Measurements from ENCODE around the gene LHFPL3. TPM values are rescaled to one million over a fixed set of nuclear protein-coding genes. Genes with fewer than 3 reads are reported as not detected.

LHFPL3 gene
- polyA plus RNA-seq, 1 donor from 2014 or later: 5.6 TPM

GRCh38 chr7:104480529-104480928 lies 152.1 kb downstream of the LHFPL3 start:
- no peak for TF ChIP-seq TAF1 (IDR thresholded peaks at IDR 0.05; ENCODE audit: low read depth)
- TF ChIP-seq EZH2 (IDR thresholded peaks at IDR 0.05; ENCODE audit: borderline replicate concordance, insufficient read depth, low read length, poor library complexity, severe bottlenecking): no peak
- TF ChIP-seq MXI1 (conservative IDR thresholded peaks at IDR 0.05; ENCODE audit: poor library complexity, severe bottlenecking): no peak
- TF ChIP-seq SMC3 (conservative IDR thresholded peaks at IDR 0.05; ENCODE audit: poor library complexity): no peak
- no peak for TF ChIP-seq RAD21 (conservative IDR thresholded peaks at IDR 0.05)
- TF ChIP-seq CTCF (IDR thresholded peaks at IDR 0.05; ENCODE audit: poor library complexity, severe bottlenecking): no peak
- no peak for TF ChIP-seq POLR2AphosphoS5 (IDR thresholded peaks at IDR 0.05)
- no peak for TF ChIP-seq REST (IDR thresholded peaks at IDR 0.05; ENCODE audit: borderline replicate concordance)
- no peak for TF ChIP-seq EP300 (conservative IDR thresholded peaks at IDR 0.05; ENCODE audit: poor library complexity, severe bottlenecking)
- no peaks in the 10 kb centered on the region for H3K27me3 ChIP-seq (ENCODE audit: insufficient read depth, low read depth, low read length)
- no peaks in the 10 kb centered on the region for H3K36me3 ChIP-seq (ENCODE audit: insufficient read depth, low read length)
- H3K79me2 ChIP-seq (replicated peaks; ENCODE audit: insufficient read depth, low read length): no peaks in the 10 kb centered on the region
- no peaks in the 10 kb centered on the region for H3K9me2 ChIP-seq (ENCODE audit: insufficient read depth, low read length)
- no peak overlapping the region for H3K4me3 ChIP-seq (ENCODE audit: low read length)
- H4K20me1 ChIP-seq (ENCODE audit: insufficient read depth): no peaks in the 10 kb centered on the region
- H3K9ac ChIP-seq (ENCODE audit: low read length): no peak overlapping the region
- H3K27ac ChIP-seq (ENCODE audit: low read length): no peak overlapping the region
- no peaks in the 10 kb centered on the region for H3F3A ChIP-seq (ENCODE audit: insufficient read depth, low read length, poor library complexity, severe bottlenecking)
- H2AFZ ChIP-seq (ENCODE audit: low read depth, low read length): no peak overlapping the region
- no peaks in the 10 kb centered on the region for H3K9me3 ChIP-seq (ENCODE audit: low read length)
- no peak overlapping the region for H3K4me2 ChIP-seq (ENCODE audit: low read length)

GRCh38 chr7:104482362-104483037 lies 154.1 kb downstream of the LHFPL3 start:
- no peaks in the 10 kb centered on the region for H3K27me3 ChIP-seq (ENCODE audit: insufficient read depth, low read depth, low read length)
- no peak overlapping the region for H2AFZ ChIP-seq (ENCODE audit: low read depth, low read length)
- H3K79me2 ChIP-seq (replicated peaks; ENCODE audit: insufficient read depth, low read length): no peaks in the 10 kb centered on the region
- H3K4me3 ChIP-seq (ENCODE audit: low read length): no peak overlapping the region
- H3K4me2 ChIP-seq (ENCODE audit: low read length): no peak overlapping the region
- no peak overlapping the region for H3K9ac ChIP-seq (ENCODE audit: low read length)
- no peaks in the 10 kb centered on the region for H3F3A ChIP-seq (ENCODE audit: insufficient read depth, low read length, poor library complexity, severe bottlenecking)
- H3K27ac ChIP-seq (ENCODE audit: low read length): no peak overlapping the region
- H3K9me3 ChIP-seq (ENCODE audit: low read length): no peaks in the 10 kb centered on the region
- H4K20me1 ChIP-seq (ENCODE audit: insufficient read depth): no peaks in the 10 kb centered on the region
- no peak for TF ChIP-seq CTCF (IDR thresholded peaks at IDR 0.05; ENCODE audit: poor library complexity, severe bottlenecking)
- TF ChIP-seq SMC3 (conservative IDR thresholded peaks at IDR 0.05; ENCODE audit: poor library complexity): no peak
- TF ChIP-seq POLR2AphosphoS5 (IDR thresholded peaks at IDR 0.05): no peak
- no peak for TF ChIP-seq EP300 (conservative IDR thresholded peaks at IDR 0.05; ENCODE audit: poor library complexity, severe bottlenecking)
- no peak for TF ChIP-seq RAD21 (conservative IDR thresholded peaks at IDR 0.05)
- no peak for TF ChIP-seq TAF1 (IDR thresholded peaks at IDR 0.05; ENCODE audit: low read depth)
- no peak for TF ChIP-seq MXI1 (conservative IDR thresholded peaks at IDR 0.05; ENCODE audit: poor library complexity, severe bottlenecking)
- no peak for TF ChIP-seq EZH2 (IDR thresholded peaks at IDR 0.05; ENCODE audit: borderline replicate concordance, insufficient read depth, low read length, poor library complexity, severe bottlenecking)
- TF ChIP-seq REST (IDR thresholded peaks at IDR 0.05; ENCODE audit: borderline replicate concordance): no peak
- no peaks in the 10 kb centered on the region for H3K36me3 ChIP-seq (ENCODE audit: insufficient read depth, low read length)
- no peaks in the 10 kb centered on the region for H3K9me2 ChIP-seq (ENCODE audit: insufficient read depth, low read length)
